Activated CD4-positive, alpha-beta memory T cell treated with anti-CD3 and anti-CD28 coated beads, Interleukin-2, amount 10 ng/mL, durations not matched to agents 7 days and 5 days (primary cell): ENCODE results near the gene PLD3. TPM values are rescaled to one million over a fixed set of nuclear protein-coding genes. Genes with fewer than 3 reads are reported as not detected.

Experiments used
- CTCF ChIA-PET: fragments of 350-600 bp; sonication (Branson Sonifier 250); formaldehyde crosslinking; loops from one replicate; lab custom pipeline; 2021; ENCODE audit warnings: antibody characterized with exemption, inconsistent platforms; lab: Charles Lee
- POLR2A ChIA-PET: fragments of 350-600 bp; sonication (Branson Sonifier 250); formaldehyde crosslinking; loops from one replicate; lab custom pipeline; 2021; ENCODE audit warnings: antibody characterized with exemption; lab: Charles Lee
- DNase-seq: peaks from one replicate; pipeline ENCODE4 v3.0.0-alpha.2; 2020
- H3K27ac Mint-ChIP-seq: one replicate; pipeline ENCODE4 v1.8.0; 2021; ENCODE audit warnings: mild to moderate bottlenecking, mixed read lengths
- H3K27me3 Mint-ChIP-seq: one replicate; pipeline ENCODE4 v1.8.0; 2021; ENCODE audit warnings: mixed read lengths
- H3K36me3 Mint-ChIP-seq: one replicate; pipeline ENCODE4 v1.8.0; 2021; ENCODE audit warnings: low read depth, mixed read lengths
- H3K4me1 Mint-ChIP-seq: one replicate; pipeline ENCODE4 v1.8.0; 2021; ENCODE audit warnings: mixed read lengths
- H3K4me3 Mint-ChIP-seq: one replicate; pipeline ENCODE4 v1.8.0; 2021; ENCODE audit warnings: mild to moderate bottlenecking, mixed read lengths
- H3K9me3 Mint-ChIP-seq: one replicate; pipeline ENCODE4 v1.8.0; 2021; ENCODE audit warnings: mixed read lengths
- total RNA-seq, 2 experiments: library from RNA; stranded (reverse); gene quantifications; one replicate each; pipeline ENCODE4 v1.2.3, GENCODE V29; 2021

Gene PLD3, protein sequence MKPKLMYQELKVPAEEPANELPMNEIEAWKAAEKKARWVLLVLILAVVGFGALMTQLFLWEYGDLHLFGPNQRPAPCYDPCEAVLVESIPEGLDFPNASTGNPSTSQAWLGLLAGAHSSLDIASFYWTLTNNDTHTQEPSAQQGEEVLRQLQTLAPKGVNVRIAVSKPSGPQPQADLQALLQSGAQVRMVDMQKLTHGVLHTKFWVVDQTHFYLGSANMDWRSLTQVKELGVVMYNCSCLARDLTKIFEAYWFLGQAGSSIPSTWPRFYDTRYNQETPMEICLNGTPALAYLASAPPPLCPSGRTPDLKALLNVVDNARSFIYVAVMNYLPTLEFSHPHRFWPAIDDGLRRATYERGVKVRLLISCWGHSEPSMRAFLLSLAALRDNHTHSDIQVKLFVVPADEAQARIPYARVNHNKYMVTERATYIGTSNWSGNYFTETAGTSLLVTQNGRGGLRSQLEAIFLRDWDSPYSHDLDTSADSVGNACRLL
- total RNA-seq: 100 to 1,000 TPM in 1 of 2 experiments, 10 to 100 TPM in 1; 92.4 to 100 TPM

DNA sequence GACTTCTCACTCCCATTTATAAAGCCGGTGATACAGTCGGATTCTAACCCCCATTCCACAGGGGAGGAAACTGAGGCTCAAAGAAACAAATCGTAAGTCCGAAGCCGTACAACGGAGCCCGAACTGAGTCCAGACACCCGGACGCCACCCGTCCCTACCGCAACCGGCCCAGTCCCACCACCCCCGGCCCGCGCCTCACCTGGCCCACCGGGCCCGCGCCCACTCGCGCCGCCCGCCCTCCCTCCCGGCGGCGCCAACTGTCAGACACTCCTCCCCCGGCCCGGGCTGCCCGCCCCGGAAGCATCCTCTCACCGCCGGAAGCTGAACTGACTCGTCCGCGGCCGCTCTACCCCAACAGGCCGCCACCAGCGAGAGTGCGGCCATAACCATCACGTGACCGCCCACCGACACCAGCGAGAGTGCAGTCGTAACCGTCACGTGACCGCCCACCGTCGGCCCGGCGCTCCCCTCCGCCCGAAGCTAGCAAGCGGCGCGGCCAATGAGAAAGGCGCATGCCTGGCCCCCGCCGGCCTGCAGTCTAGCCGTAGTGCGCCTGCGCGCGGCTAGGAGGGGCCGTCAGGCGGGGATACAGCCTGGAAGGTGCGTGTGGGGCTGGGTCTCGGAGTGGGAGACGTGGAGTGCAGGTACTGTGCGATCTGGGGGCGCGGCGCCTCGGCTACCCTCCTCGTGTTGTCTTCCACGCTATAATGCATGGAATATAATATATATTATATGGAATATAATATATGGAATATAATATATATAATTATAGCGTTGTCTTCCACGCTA, at the start of gene PLD3, which contains the start of gene C19orf47:
Gene PLD3 (plus strand): TSS at position 571 of the 789 bp plus-strand sequence. CDS start 17,789 bp downstream, outside the sequence.
Gene C19orf47 (minus strand): TSS at position 273 of the 789 bp plus-strand sequence. CDS start 6,540 bp downstream, outside the sequence.
- CTCF ChIA-PET: interaction anchor here (0.7 to 2.6 kb wide), 4 partner anchors 43 to 118 kb away, joined by 3 to 13 read pairs (median 4); partner anchors contain the start of gene BLVRB
- H3K27me3 Mint-ChIP-seq: no peaks in the 10 kb centered on the region
- POLR2A ChIA-PET: interaction anchor here (0.5 to 2.3 kb wide), 16 partner anchors 8 to 452 kb away, joined by 3 to 13 read pairs (median 3); partner anchors contain the start of genes SERTAD1, SERTAD3 and ZNF546
- peak within 1 kb of the TSS; percentile 84 for H3K27ac Mint-ChIP-seq
- H3K9me3 Mint-ChIP-seq: no peaks in the 10 kb centered on the region
- DNase-seq: peak; percentile 99
- peak within 1 kb of the TSS; percentile 84 for H3K4me3 Mint-ChIP-seq
- peaks cover 6% of the 10 kb centered on the region for H3K36me3 Mint-ChIP-seq
- peaks cover 37% of the 10 kb centered on the region for H3K4me1 Mint-ChIP-seq

DNA sequence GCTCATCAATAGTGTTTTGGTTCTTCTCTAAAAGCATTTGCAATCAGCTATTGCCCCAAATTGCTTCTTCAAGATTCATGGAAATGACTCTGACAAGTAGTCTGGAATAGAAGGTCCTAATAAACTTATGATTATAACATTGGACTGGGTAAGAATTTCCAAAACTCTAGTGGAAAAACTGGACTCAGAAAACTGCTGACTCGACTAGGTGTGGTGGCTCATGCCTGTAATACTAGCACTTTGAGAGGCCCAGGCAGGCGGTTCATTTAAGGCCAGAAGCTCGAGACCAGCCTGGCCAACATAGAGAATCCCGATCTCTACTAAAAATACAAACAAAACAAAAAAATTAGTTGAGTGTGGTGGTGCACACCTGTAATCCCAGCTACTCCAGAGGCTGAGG, 47.8 kb upstream of the PLD3 start:
- no peak overlapping the region for H3K27ac Mint-ChIP-seq
- H3K36me3 Mint-ChIP-seq: no peaks in the 10 kb centered on the region
- no peaks in the 10 kb centered on the region for H3K27me3 Mint-ChIP-seq
- H3K4me1 Mint-ChIP-seq: peaks cover 3% of the 10 kb centered on the region
- no peaks in the 10 kb centered on the region for H3K9me3 Mint-ChIP-seq
- POLR2A ChIA-PET: interaction anchor here (0.6 kb wide), 1 partner anchor 1693 kb away, joined by 3 read pairs; no protein-coding TSS in a partner anchor
- CTCF ChIA-PET: no interaction called here
- no peak overlapping the region for H3K4me3 Mint-ChIP-seq
- no peak for DNase-seq

DNA sequence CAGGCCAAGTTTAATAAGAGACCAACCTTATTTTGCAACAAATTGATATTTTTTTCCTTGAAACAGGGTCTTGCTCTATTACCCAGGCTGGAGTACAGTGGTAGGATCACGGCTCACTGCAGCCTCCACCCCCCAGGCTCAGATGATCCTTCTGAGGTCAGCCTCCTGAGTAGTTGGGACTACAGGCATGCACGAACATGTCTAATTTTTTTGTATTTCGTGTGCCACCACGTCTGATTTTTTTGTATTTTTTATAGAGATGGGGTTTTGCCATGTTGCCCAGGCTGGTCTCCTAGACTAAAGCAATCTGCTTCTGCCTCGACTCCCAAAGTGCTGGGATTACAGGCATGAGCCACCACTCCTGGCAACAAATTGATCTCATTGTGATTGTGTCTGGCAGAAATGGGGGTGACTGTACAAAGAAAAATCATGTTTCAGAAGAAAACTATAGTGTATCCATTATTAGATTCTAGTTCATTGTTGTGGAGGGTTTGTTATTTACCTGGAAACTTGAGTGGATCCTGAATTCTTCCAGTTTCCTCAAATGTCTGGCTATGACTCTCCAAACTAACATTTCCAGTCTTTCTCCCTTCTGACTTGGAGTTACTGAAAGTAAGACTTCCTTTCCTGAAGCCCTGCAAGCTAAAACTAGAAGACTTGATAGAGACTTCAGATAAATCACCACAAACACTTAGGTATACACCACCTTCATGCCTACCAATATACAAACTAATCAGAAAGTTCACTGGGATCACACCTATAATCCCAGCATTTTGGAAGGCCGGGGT, 46.1 kb upstream of the PLD3 start:
- no peak overlapping the region for H3K27ac Mint-ChIP-seq
- H3K9me3 Mint-ChIP-seq: no peaks in the 10 kb centered on the region
- no peaks in the 10 kb centered on the region for H3K27me3 Mint-ChIP-seq
- ChIA-PET POLR2A (no interaction called here), CTCF (no interaction called here)
- peaks cover 3% of the 10 kb centered on the region for H3K4me1 Mint-ChIP-seq
- H3K36me3 Mint-ChIP-seq: no peaks in the 10 kb centered on the region
- no peak overlapping the region for H3K4me3 Mint-ChIP-seq
- DNase-seq: no peak

DNA sequence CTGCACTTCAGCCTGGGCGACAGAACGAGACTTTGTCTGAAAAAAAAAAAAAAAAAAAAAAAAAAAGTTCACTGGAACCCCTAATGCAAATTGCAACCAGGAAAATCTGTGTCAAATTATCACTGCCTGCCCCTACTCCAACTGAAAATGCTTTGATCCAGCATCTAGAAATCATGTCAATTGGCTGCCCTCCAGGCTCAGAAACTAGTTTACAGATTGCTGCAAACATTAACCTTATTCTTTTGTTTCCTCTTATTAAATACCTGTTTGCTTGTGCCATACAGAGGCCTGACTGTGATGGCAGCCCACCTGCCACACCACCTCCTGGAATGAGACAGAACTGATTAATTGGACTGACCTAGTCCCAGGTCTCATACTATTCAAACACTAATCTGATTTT, 44.7 kb upstream of the PLD3 start:
- Mint-ChIP-seq H3K4me3 (no peak overlapping the region), H3K9me3 (no peaks in the 10 kb centered on the region), H3K4me1 (peaks cover 3% of the 10 kb centered on the region), H3K27ac (no peak overlapping the region), H3K27me3 (no peaks in the 10 kb centered on the region), H3K36me3 (no peaks in the 10 kb centered on the region)
- ChIA-PET CTCF (interaction anchor here (1.2 to 2.7 kb wide), 4 partner anchors 7 to 299 kb away, joined by 3 to 15 read pairs (median 8); partner anchors contain the start of gene AKT2), POLR2A (no interaction called here)
- DNase-seq: no peak

DNA sequence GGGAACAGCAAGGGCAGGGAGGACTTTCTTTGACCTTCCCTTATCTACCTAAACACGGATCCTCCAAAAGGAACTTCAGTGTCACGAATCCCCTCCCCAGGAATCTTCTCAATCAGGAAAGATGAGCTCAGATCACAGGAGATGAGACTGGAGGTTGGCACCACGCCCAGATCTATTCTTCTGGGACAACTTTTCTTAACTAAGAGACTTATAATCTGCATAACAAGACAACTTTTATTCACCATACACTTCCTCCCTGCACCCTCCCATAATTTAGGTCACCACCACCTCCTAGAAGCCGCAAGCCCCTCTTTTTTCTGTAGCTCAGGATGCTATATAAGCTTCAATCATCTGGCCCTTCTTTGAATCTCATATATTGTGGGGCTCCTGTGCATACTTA, 44.2 kb upstream of the PLD3 start:
- no peaks in the 10 kb centered on the region for H3K27me3 Mint-ChIP-seq
- no peak for DNase-seq
- H3K36me3 Mint-ChIP-seq: no peaks in the 10 kb centered on the region
- CTCF ChIA-PET: interaction anchor here (1.2 to 2.7 kb wide), 10 partner anchors 7 to 330 kb away, joined by 3 to 18 read pairs (median 10); partner anchors contain the start of gene AKT2
- no peak overlapping the region for H3K27ac Mint-ChIP-seq
- H3K4me3 Mint-ChIP-seq: no peak overlapping the region
- no peaks in the 10 kb centered on the region for H3K9me3 Mint-ChIP-seq
- POLR2A ChIA-PET: no interaction called here
- H3K4me1 Mint-ChIP-seq: peaks cover 3% of the 10 kb centered on the region

DNA sequence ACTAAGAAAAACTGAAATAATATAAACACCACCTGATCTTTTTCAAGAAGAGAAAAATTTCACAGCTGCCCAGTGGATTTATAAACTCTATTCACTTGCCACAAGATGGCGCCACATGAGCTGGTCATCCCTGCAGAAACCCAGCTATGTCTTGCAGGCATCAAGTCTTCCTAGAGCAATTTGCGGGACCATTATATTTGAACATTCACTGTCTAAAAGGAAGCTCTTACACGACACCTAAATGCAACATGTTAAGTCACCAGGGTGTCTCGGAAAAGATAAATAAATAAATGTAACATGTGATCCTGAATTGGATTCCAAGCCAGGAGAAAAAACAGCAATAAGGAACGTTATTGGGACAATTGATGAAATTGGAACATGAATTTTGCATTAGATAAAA, 43.1 kb upstream of the PLD3 start:
- H3K4me3 Mint-ChIP-seq: no peak overlapping the region
- DNase-seq: peak; percentile 83
- H3K36me3 Mint-ChIP-seq: no peaks in the 10 kb centered on the region
- no peaks in the 10 kb centered on the region for H3K9me3 Mint-ChIP-seq
- CTCF ChIA-PET: interaction anchor here (0.6 to 2.7 kb wide), 47 partner anchors 8 to 1205 kb away, joined by 3 to 18 read pairs (median 4); partner anchors contain the start of genes AKT2, BLVRB, C19orf47 and PLD3
- H3K27me3 Mint-ChIP-seq: no peaks in the 10 kb centered on the region
- POLR2A ChIA-PET: interaction anchor here (0.7 kb wide), 2 partner anchors 17 to 235 kb away, joined by 3 read pairs; no protein-coding TSS in a partner anchor
- peaks cover 3% of the 10 kb centered on the region for H3K4me1 Mint-ChIP-seq
- no peak overlapping the region for H3K27ac Mint-ChIP-seq

DNA sequence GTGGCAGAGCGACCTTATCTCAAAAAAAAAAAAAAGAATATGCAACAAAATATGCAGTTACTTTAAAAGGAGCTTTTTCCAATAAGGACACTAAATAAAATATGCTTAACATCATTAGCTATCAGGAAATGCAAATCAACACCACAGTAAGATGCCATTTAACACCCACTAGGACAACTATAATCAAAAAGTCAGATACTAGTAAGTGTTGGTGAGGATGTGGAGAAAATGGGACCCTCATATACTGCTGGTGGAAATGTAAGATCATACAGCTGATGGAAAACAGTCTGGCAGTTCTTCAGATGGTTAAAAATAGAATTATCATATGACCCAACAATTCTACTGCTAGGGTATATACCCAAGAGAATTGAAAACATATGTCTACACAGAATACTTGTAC, 38.8 kb upstream of the PLD3 start:
- CTCF ChIA-PET: no interaction called here
- Mint-ChIP-seq H3K36me3 (no peaks in the 10 kb centered on the region), H3K27me3 (no peaks in the 10 kb centered on the region), H3K9me3 (no peaks in the 10 kb centered on the region), H3K4me3 (no peak overlapping the region), H3K4me1 (peaks cover 9% of the 10 kb centered on the region), H3K27ac (no peak overlapping the region)
- DNase-seq: no peak
- POLR2A ChIA-PET: no interaction called here

DNA sequence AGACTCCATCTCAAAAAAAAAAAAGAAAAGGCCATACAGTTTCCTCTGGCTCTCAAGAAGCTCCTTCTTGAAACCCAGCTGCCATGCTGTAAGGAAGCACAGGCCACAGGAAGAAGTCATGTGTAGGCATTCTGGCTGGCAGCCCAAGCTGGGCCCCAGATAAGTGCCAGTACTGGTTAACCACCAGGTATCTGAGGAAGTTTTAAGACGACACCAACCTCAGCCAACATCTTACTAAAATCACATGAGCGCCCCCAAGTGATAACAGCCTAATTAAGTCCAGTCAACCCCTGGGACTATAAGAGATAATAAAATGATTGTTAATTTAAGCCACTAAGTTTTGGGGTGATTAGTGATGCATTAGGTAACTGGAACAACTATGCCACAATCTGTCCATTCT, 36.0 kb upstream of the PLD3 start:
- peaks cover 5% of the 10 kb centered on the region for H3K36me3 Mint-ChIP-seq
- CTCF ChIA-PET: no interaction called here
- H3K27me3 Mint-ChIP-seq: no peaks in the 10 kb centered on the region
- POLR2A ChIA-PET: no interaction called here
- H3K4me3 Mint-ChIP-seq: no peak overlapping the region
- no peak overlapping the region for H3K27ac Mint-ChIP-seq
- no peak for DNase-seq
- peaks cover 7% of the 10 kb centered on the region for H3K4me1 Mint-ChIP-seq
- no peaks in the 10 kb centered on the region for H3K9me3 Mint-ChIP-seq

DNA sequence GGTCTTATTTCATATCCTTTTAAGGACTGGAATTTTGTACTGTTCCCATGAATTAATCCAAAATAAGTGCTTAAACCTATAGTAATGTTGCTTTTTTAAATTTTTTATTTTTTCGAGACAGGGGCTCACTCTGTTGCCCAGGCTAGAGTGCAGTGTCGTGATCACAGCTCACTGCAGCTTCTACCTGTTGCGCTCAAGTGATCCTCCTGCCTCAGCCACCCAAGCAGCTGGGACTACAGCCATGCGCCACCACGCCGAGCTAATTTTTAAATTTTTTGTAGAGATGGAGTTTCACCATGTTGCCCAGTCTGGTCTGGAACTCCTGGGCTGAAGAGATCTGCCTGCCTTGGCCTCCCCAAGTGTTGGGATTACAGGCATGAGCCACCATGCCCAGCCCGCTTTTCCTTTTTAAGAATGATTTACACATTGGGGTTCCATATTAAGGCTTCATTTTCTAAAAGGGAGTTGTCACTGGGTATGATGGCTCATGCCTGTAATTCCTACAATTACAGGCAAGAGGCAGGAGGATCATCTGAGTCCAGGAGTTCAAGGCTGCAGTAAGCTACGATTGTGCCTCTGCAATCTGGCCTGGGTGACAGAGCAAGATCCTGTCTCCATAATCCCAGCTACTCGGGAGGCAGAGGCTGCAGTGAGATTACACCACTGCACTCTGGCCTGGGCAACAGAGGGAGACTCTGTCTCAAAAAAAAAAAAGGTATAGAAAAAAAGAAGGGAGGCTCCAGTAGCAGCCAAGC, 35.1 kb upstream of the PLD3 start:
- ChIA-PET POLR2A (no interaction called here), CTCF (no interaction called here)
- Mint-ChIP-seq H3K4me1 (peaks cover 7% of the 10 kb centered on the region), H3K27me3 (no peaks in the 10 kb centered on the region), H3K27ac (no peak overlapping the region), H3K9me3 (no peaks in the 10 kb centered on the region), H3K36me3 (peaks cover 5% of the 10 kb centered on the region), H3K4me3 (no peak overlapping the region)
- no peak for DNase-seq

DNA sequence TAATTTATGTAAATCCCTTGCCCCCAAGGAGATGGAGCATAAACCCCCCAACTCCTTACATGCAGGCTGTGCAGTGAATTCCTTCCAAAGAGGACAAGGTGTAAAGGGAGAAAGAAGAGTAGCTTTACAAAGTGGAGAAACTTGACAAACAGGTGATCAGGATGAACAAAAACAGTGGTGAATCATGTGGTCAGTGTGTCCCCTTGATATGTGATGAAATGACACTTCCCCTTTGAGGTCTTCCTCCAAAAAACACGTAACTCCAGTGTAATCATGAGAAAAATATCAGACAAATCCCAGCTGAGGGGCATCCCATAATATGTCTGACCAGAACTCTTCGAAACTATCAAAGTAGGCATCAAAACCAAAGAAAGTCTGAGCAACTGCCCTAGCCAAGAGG, 33.8 kb upstream of the PLD3 start:
- CTCF ChIA-PET: interaction anchor here (1.0 to 1.3 kb wide), 2 partner anchors 9 to 107 kb away, joined by 4 to 5 read pairs; no protein-coding TSS in a partner anchor
- no peak for DNase-seq
- Mint-ChIP-seq H3K9me3 (no peaks in the 10 kb centered on the region), H3K4me3 (no peak overlapping the region), H3K27ac (no peak overlapping the region), H3K4me1 (peaks cover 7% of the 10 kb centered on the region), H3K27me3 (no peaks in the 10 kb centered on the region), H3K36me3 (peaks cover 7% of the 10 kb centered on the region)
- POLR2A ChIA-PET: no interaction called here

DNA sequence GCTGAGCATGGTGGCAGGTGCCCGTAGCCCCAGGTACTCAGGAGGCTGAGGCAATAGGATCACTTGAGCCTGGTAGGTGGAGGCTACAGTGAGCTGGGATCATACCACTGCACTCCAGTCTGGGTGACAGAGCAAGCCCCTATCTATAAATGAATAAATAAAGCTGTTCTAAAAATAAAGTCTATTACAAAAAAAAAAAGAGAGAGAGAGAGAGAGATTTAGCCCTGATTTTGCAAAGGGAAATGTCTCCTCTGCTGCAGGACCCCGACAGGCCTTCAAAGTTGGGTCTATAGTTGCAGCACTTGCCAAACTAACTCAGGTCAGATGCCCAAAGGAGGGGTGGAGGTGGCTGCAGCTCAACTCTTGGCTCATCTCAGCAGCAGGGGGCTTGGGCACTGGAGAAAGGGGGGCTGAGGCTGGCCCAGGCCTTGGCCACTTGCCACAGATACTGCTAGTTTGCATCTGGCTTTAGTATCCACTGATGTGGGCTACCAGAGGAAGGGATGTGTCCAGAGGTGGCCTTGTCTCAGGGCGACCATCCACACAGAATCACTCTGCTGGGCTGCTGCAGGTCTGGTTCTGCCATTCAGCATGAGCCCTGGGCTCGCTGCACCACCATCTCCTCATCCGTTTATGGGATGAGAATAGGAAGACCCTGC, 32.6 kb upstream of the PLD3 start:
- Mint-ChIP-seq H3K27me3 (no peaks in the 10 kb centered on the region), H3K9me3 (no peaks in the 10 kb centered on the region), H3K4me3 (no peak overlapping the region), H3K36me3 (peaks cover 14% of the 10 kb centered on the region), H3K4me1 (peaks cover 7% of the 10 kb centered on the region), H3K27ac (no peak overlapping the region)
- no peak for DNase-seq
- ChIA-PET POLR2A (no interaction called here), CTCF (no interaction called here)
